K562 (cell line): ENCODE data around the gene GON4L. TPM values are rescaled to one million over a fixed set of nuclear protein-coding genes. Genes with fewer than 3 reads are reported as not detected.

Source experiments
- ATAC-seq: fragments of 200-7000 bp; cut with Tn5 transposase; 3 replicates; pipeline ENCODE4 v1.9.1; 2020; ENCODE audit warnings: moderate library complexity
- BruUV-seq: library from RNA; stranded (reverse); fragments of 400-500 nt; replicated peaks from 2 replicates; lab custom pipeline; 2021; lab: Mats Ljungman, UMichigan
- CTCF ChIA-PET: fragments of 300-600 bp; formaldehyde crosslinking; extraction: SDS; loops from one replicate; lab custom pipeline; 2021; ENCODE audit warnings: low intra/inter-chr PET ratio; lab: Yijun Ruan, JAX
- POLR2A ChIA-PET: fragments of 300-600, 350-650 bp; sonication (Branson Sonifier 250); formaldehyde crosslinking; extraction: SDS; loops from one replicate; lab custom pipeline; 2021; ENCODE audit warnings: antibody characterized with exemption, inconsistent platforms; lab: Yijun Ruan, JAX
- DNase-seq, 4 experiments: peaks; one replicate each; pipeline versions ENCODE4 v3.0.0 to v3.0.0-alpha.2; 2011 to 2018; ENCODE audit warnings: low spot score in 3 of 4, mixed read lengths in 3 of 4; ENCODE audit errors: extremely low read depth in 1 of 4
- FAIRE-seq: peaks from 2 replicates; lab custom pipeline; 2011; peaks lifted over from hg19 to GRCh38; lab: Jason Lieb, UNC
- H2AFZ ChIP-seq: 2 replicates; pipeline ENCODE4 v1.6.0; 2011; ENCODE audit warnings: low read depth, low read length, control low read depth, inconsistent platforms
- H3K27ac ChIP-seq: fragments of 200-600 bp; 3 replicates; pipeline ENCODE4 v1.8.0; 2011; ENCODE audit warnings: low read depth, mild to moderate bottlenecking, control low read depth, inconsistent platforms, low read length, moderate library complexity, mixed read lengths; ENCODE audit errors: extremely low read depth
- H3K27me3 ChIP-seq, 2 experiments: fragments of 300-600 bp in 1 of 2; 2 replicates in 1 of 2; 3 replicates in 1 of 2; pipeline versions ENCODE4 v1.6.0 to v1.8.0; 2011; ENCODE audit warnings: inconsistent platforms in 2 of 2, low read length in 2 of 2, mild to moderate bottlenecking in 1 of 2, mixed read lengths in 1 of 2, moderate library complexity in 1 of 2; ENCODE audit not compliant: control insufficient read depth in 2 of 2, insufficient read depth in 2 of 2
- H3K36me3 ChIP-seq: fragments of 300-600 bp; 3 replicates; pipeline ENCODE4 v1.8.0; 2011; ENCODE audit warnings: mild to moderate bottlenecking, low read length, inconsistent platforms; ENCODE audit not compliant: control insufficient read depth, insufficient read depth
- H3K4me1 ChIP-seq, 2 experiments: fragments of 200-600 bp in 1 of 2; replicated peaks in 1 of 2; 2 replicates in 1 of 2; 3 replicates in 1 of 2; pipeline versions ENCODE4 v1.5.1 to v1.8.0; 2011; ENCODE audit warnings: inconsistent platforms in 2 of 2, low read length in 2 of 2, mild to moderate bottlenecking in 1 of 2, mixed read lengths in 1 of 2, moderate library complexity in 1 of 2; ENCODE audit not compliant: control insufficient read depth in 2 of 2, insufficient read depth in 2 of 2
- H3K4me2 ChIP-seq: 2 replicates; pipeline ENCODE4 v1.6.1; 2011; ENCODE audit warnings: low read length, control low read depth, inconsistent platforms, mixed read lengths; ENCODE audit not compliant: insufficient read depth
- H3K4me3 ChIP-seq: fragments of 200-600 bp; sonication (generic), shearing (Covaris generic); 2 replicates; pipeline ENCODE4 v1.5.1; 2016; ENCODE audit warnings: control low read depth, inconsistent platforms
- H3K79me2 ChIP-seq: fragments of 200-600 bp; 3 replicates; pipeline ENCODE4 v1.8.0; 2011; ENCODE audit warnings: low read length, inconsistent platforms; ENCODE audit not compliant: control insufficient read depth, insufficient read depth
- H3K9ac ChIP-seq, 2 experiments: 2 replicates each; pipeline versions ENCODE4 v1.6.0 to v1.6.1; 2011; ENCODE audit warnings: low read depth in 2 of 2, low read length in 2 of 2, control low read depth in 1 of 2, inconsistent platforms in 1 of 2, mild to moderate bottlenecking in 1 of 2, mixed read lengths in 1 of 2; ENCODE audit not compliant: insufficient read depth in 1 of 2
- H3K9me1 ChIP-seq: one replicate; pipeline ENCODE4 v1.6.0; 2011; ENCODE audit warnings: inconsistent platforms, mild to moderate bottlenecking, low read length, moderate library complexity; ENCODE audit not compliant: control insufficient read depth, insufficient read depth
- H3K9me3 ChIP-seq: replicated peaks from 2 replicates; pipeline ENCODE4 v1.5.1; 2011; ENCODE audit warnings: low read depth, low read length, inconsistent platforms; ENCODE audit not compliant: control insufficient read depth, insufficient read depth
- H4K20me1 ChIP-seq: replicated peaks from 2 replicates; pipeline ENCODE4 v1.6.1; 2011; ENCODE audit warnings: low read length, inconsistent platforms, mixed read lengths; ENCODE audit not compliant: control insufficient read depth, insufficient read depth
- C11orf30 ChIP-seq: fragments of 450-650 bp; IDR thresholded peaks from 2 replicates; pipeline ENCODE4 v1.6.1; 2016; ENCODE audit warnings: low read depth, mild to moderate bottlenecking
- CBFA2T2 ChIP-seq: fragments of 450-650 bp; conservative IDR thresholded peaks from 2 replicates; pipeline ENCODE4 v1.6.1; 2017; ENCODE audit warnings: mild to moderate bottlenecking
- FIP1L1 ChIP-seq: fragments of 200-400 bp; formaldehyde crosslinking; IDR thresholded peaks from 2 replicates; pipeline ENCODE4 v1.6.1; 2018; ENCODE audit warnings: mild to moderate bottlenecking, low read depth, low read length; ENCODE audit not compliant: poor library complexity, severe bottlenecking
- FOXM1 ChIP-seq, 2 experiments: fragments of 450-650 bp in 1 of 2; sonication (generic) in 1 of 2; formaldehyde crosslinking in 1 of 2; IDR thresholded peaks; 2 replicates each; pipeline versions ENCODE4 v1.6.1 to v1.9.0; 2017 to 2022; ENCODE audit warnings: low read depth in 2 of 2, mild to moderate bottlenecking in 2 of 2, missing genetic modification reagents in 1 of 2, moderate library complexity in 1 of 2
- HDAC1 ChIP-seq, 2 experiments: fragments of 450-650 bp; IDR thresholded peaks; 2 replicates each; pipeline ENCODE4 v1.6.1; 2016 to 2017; ENCODE audit warnings: inconsistent platforms in 1 of 2, mild to moderate bottlenecking in 1 of 2, moderate library complexity in 1 of 2
- HNRNPLL ChIP-seq: fragments of 200-400 bp; formaldehyde crosslinking; IDR thresholded peaks from 2 replicates; pipeline ENCODE4 v1.6.1; 2017; ENCODE audit warnings: low read length, low read depth, mild to moderate bottlenecking; ENCODE audit not compliant: poor library complexity, severe bottlenecking
- SIRT6 ChIP-seq: IDR thresholded peaks from one replicate; pipeline ENCODE4 v1.6.1; 2012; ENCODE audit warnings: low read depth, mild to moderate bottlenecking, control low read depth, inconsistent platforms, low read length, moderate library complexity
- YY1 ChIP-seq, 3 experiments: IDR thresholded peaks; 2 replicates each; pipeline ENCODE4 v1.6.1; 2011; ENCODE audit warnings: low read length in 2 of 3, mild to moderate bottlenecking in 2 of 3, moderate library complexity in 2 of 3, borderline replicate concordance in 1 of 3, control low read depth in 1 of 3, low read depth in 1 of 3; ENCODE audit not compliant: insufficient read depth in 3 of 3, insufficient replicate concordance in 2 of 3, control insufficient read depth in 1 of 3, insufficient read length in 1 of 3; ENCODE audit errors: extremely low read depth in 1 of 3
- ZNF121 ChIP-seq: sonication (generic); formaldehyde crosslinking; conservative IDR thresholded peaks from 2 replicates; pipeline ENCODE4 v1.8.0; 2022; ENCODE audit warnings: missing genetic modification reagents
- ZNF140 ChIP-seq: fragments of 250-450 bp; sonication (Bioruptor Pico); IDR thresholded peaks from 2 replicates; pipeline ENCODE4 v1.8.0; 2021; ENCODE audit warnings: moderate library complexity, mild to moderate bottlenecking, inconsistent platforms
- ZNF436 ChIP-seq: fragments of 250-450, 450-650 bp; sonication (Bioruptor Pico); formaldehyde crosslinking; IDR thresholded peaks from 2 replicates; pipeline ENCODE4 v1.7.0; 2020; ENCODE audit warnings: mild to moderate bottlenecking
- ZNF75A ChIP-seq: fragments of 450-650 bp; formaldehyde crosslinking; IDR thresholded peaks from 2 replicates; pipeline ENCODE4 v1.4.0; 2020; ENCODE audit warnings: mild to moderate bottlenecking
- WGBS: fragments of 100-300 bp; shearing (Covaris generic); methylation state at CpG from one replicate; pipeline ENCODE4 v1.1.6; 2016; ENCODE audit warnings: low coverage, mixed read lengths; ENCODE audit not compliant: insufficient coverage; ENCODE audit errors: missing lambda C conversion rate; 5-methylcytosine and 5-hydroxymethylcytosine counted together
- in situ Hi-C: fragments of 300-500 bp; cut with MboI; formaldehyde crosslinking; loops from 4 replicates; pipeline ENCODE4 v1.15.0; 2018; ENCODE audit warnings: inconsistent platforms, mixed read lengths
- intact Hi-C: fragments of 100-400 bp; cut with micrococcal nuclease; formaldehyde crosslinking; loops from 2 replicates; pipeline ENCODE4 v1.14.2; 2022
- polyA plus RNA-seq, 8 experiments: library from polyadenylated mRNA; depleted of rRNA in 4 of 8; stranded (reverse) in 5 of 8; unstranded in 3 of 8; fragments of >200 nt; fragmentation: Nextera tagmentation in 2 of 8; fragmentation: Illumina TruSeq in 1 of 8; extraction: Ambion mirVana in 2 of 8; extraction: Trizol in 1 of 8; gene quantifications; 2 replicates each; pipeline versions ENCODE4 v1.2.1 to v1.2.3, GENCODE V29; 2011 to 2014; ENCODE audit warnings: inconsistent platforms in 1 of 8, missing spikeins in 1 of 8
- total RNA-seq, 7 experiments: library from RNA; depleted of rRNA in 6 of 7; stranded (reverse); fragments of >200 nt in 6 of 7; fragmentation: Illumina TruSeq in 2 of 7; extraction: Trizol in 2 of 7; gene quantifications; 2 replicates each; pipeline versions ENCODE4 v1.2.1 to v1.2.3, GENCODE V29; 2011 to 2021; ENCODE audit warnings: low replicate concordance in 1 of 7
- TF ChIP-seq, protein P1 (sequence below): IDR thresholded peaks from 2 replicates; pipeline ENCODE4 v1.6.1; 2011; ENCODE audit not compliant: insufficient read length; ENCODE audit errors: extremely low read depth

The GON4L gene
- total and polyA plus RNA-seq, 9 of the 15 experiments (the other 6 are each of a cell fraction or from before 2014, with no cell fraction given) = 20.2 to 47.4 (median 33.6) TPM

- CTCF ChIA-PET = no interaction called here
- no TSS peak for BruUV-seq
- FAIRE-seq = no peak
- Histone ChIP-seq H3K4me2 (no peak overlapping the region), H3K9ac (no peak overlapping the region), H3K4me3 (no peak overlapping the region), H3K27ac (no peak overlapping the region), H3K4me1 (no peaks in the 10 kb centered on the region), H3K9me3 (no peaks in the 10 kb centered on the region), H3K79me2 (peaks cover 29% of the 10 kb centered on the region), H2AFZ (no peak overlapping the region), H4K20me1 (no peaks in the 10 kb centered on the region), H3K27me3 (no peaks in the 10 kb centered on the region), H3K9me1 (no peaks in the 10 kb centered on the region), H3K36me3 (peaks cover 47% of the 10 kb centered on the region)
- WGBS = 89% methylated on average over 4 of the region's 4 CpGs
- in situ Hi-C loops (no loop called here), intact Hi-C loops (no loop called here)
- ATAC-seq = no peak
- TF ChIP-seq YY1 (IDR thresholded peaks at IDR 0.05; ENCODE audit: borderline replicate concordance in 1 of 3, control insufficient read depth in 1 of 3, extremely low read depth in 1 of 3, insufficient read depth in 3 of 3, insufficient read length in 1 of 3, insufficient replicate concordance in 2 of 3, low read depth in 1 of 3, low read length in 2 of 3) (no peak), ZNF75A (CRISPR knock-in tag) (no peak), ZNF121 (peak; percentile 86), FOXM1 (IDR thresholded peaks at IDR 0.05; ENCODE audit: low read depth) (no peak), FOXM1 (CRISPR knock-in tag; IDR thresholded peaks at IDR 0.05; ENCODE audit: low read depth) (no peak)
- DNase-seq = no peak
- POLR2A ChIA-PET = no interaction called here
These were observed 29.6 kb downstream of the GON4L start for GRCh38 chr1:155827450-155827849.

DNA sequence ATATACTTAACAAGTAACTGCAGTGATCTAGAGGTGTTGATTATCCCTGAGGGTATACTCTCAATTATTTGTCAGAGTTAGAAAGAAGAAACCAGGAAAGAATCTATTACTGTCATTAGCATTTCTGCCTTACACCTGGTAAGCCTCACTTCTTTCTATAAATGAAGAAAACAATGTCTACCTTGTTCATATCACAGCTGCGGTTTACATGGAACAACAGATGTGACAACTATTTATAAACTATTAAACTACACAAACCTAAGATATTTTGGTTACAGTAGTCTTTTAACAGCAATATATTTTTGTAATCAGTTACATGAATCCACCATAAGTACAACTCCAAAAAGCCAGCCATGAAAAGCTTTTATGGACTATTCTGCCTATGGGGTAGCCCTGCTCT lies 40.7 kb downstream of the GON4L start:
- POLR2A ChIA-PET = interaction anchor here (0.5 to 1.4 kb wide), 7 partner anchors 9 to 187 kb away, joined by 3 to 4 read pairs (median 4); partner anchors contain the start of gene SYT11
- H3K27ac ChIP-seq = no peak overlapping the region
- H3K9me1 ChIP-seq = no peaks in the 10 kb centered on the region
- no peak overlapping the region for H3K4me2 ChIP-seq
- peaks cover 78% of the 10 kb centered on the region for H3K36me3 ChIP-seq
- ATAC-seq (no peak), FAIRE-seq (no peak), DNase-seq (no peak)
- no peaks in the 10 kb centered on the region for H3K79me2 ChIP-seq
- intact Hi-C loops (no loop called here), in situ Hi-C loops (no loop called here)
- no peak overlapping the region for H3K9ac ChIP-seq
- CTCF ChIA-PET = no interaction called here
- 100% methylated on average over 1 of the region's 1 CpG for WGBS
- no peaks in the 10 kb centered on the region for H3K4me1 ChIP-seq
- no peaks in the 10 kb centered on the region for H4K20me1 ChIP-seq
- H2AFZ ChIP-seq = no peak overlapping the region
- BruUV-seq = no TSS peak
- H3K9me3 ChIP-seq = no peaks in the 10 kb centered on the region
- no peak overlapping the region for H3K4me3 ChIP-seq
- no peaks in the 10 kb centered on the region for H3K27me3 ChIP-seq
- TF ChIP-seq CBFA2T2 (no peak), HNRNPLL (no peak), SIRT6 (no peak), ZNF436 (CRISPR knock-in tag) (no peak), C11orf30 (no peak), ZNF140 (CRISPR knock-in tag) (no peak), FIP1L1 (no peak), HDAC1 (IDR thresholded peaks at IDR 0.05) (no peak)
- TF ChIP-seq, protein P1, sequence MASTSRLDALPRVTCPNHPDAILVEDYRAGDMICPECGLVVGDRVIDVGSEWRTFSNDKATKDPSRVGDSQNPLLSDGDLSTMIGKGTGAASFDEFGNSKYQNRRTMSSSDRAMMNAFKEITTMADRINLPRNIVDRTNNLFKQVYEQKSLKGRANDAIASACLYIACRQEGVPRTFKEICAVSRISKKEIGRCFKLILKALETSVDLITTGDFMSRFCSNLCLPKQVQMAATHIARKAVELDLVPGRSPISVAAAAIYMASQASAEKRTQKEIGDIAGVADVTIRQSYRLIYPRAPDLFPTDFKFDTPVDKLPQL = no peak
